ENCODE results near the gene ATP5F1E.
"Not testable (repeated sequence)": the region's sequence is repeated elsewhere in the genome, so short reads cannot be mapped to it uniquely, and the experiment has no call there.

ATP5F1E gene

DNA sequence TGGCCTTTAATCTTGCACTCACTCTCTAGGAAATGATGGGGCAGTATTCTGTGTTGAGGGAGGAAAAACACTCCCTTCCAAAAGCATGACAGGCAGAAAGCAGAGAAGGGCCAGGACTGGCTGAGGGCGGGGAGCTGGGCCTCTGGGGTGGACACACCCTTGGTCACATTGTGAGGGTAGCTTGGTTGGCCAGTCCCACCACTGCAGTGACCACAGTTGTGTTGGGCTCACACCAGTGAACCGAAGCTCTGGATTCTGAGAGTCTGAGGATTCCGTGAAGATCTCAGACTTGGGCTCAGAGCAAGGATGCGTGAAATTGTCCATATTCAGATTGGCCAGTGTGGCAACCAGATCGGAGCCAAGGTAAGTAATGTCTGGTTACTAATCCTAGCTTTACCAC is 12.9 kb downstream of the ATP5F1E start, which contains the start of gene TUBB1:
Gene TUBB1, plus strand, starts transcription at position 213 of the 400 bp plus-strand sequence. Its CDS starts 94 bp downstream, at position 307.
- DNase-seq (ENCODE audit: low spot score) = no peak

DNA sequence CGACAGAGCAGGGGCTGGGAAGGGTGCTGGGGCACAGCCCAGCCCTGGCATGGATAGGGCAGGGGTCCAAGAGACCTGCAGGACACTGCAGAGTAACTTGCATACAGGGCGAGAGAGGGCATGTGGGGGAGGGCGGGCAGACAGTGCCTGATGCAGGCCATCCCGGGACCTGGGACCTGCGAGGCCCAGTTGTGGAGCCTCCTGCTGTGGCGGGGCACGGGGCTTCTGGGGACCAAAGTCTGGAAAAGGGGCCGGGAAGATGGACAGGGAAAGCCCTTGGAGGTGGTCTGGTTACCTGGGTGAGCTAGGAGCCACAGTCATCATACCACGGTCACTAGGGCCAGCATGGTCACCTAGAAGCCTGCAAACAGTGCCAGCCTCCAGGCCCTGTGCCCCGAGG is 13.3 kb downstream of the ATP5F1E start:
- DNase-seq (ENCODE audit: low spot score) = no peak

DNA sequence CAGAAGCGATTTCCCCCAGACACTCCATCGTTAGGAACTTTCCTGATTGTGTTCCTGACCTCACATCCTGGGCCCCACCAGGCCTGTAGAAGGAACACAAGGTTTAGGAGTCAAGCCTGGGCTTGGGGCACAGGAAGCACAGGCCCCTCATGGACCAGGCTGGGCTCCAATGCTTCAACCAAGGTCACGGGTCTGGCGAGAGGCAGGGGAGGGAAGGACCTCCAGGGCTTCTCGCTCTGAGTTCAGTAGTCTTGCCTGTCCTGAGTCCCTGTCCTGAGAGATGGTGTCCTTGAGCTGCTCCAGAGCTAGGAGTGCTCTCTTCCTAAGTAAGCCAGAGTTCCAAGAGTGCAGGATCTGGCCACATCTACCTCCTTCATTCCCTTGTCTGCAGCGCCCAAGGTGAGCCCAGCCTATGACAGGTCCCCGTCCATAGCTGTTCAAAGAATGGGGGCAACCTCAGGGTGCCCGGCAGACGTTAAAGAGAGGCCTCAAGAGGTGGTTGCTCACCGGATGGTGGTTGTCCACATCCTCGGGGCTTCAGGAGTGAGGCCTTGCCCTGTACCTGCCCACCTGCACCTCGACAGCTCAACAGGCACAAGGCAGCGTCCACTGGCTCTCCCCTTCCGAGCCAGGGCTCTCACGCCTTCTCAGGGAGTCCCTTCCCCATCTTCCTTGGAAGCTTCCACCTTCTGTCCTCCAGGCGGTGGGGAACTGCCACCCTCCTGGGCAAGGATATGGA is 14.5 kb downstream of the ATP5F1E start:
- DNase-seq (ENCODE audit: low spot score) = no peak

DNA sequence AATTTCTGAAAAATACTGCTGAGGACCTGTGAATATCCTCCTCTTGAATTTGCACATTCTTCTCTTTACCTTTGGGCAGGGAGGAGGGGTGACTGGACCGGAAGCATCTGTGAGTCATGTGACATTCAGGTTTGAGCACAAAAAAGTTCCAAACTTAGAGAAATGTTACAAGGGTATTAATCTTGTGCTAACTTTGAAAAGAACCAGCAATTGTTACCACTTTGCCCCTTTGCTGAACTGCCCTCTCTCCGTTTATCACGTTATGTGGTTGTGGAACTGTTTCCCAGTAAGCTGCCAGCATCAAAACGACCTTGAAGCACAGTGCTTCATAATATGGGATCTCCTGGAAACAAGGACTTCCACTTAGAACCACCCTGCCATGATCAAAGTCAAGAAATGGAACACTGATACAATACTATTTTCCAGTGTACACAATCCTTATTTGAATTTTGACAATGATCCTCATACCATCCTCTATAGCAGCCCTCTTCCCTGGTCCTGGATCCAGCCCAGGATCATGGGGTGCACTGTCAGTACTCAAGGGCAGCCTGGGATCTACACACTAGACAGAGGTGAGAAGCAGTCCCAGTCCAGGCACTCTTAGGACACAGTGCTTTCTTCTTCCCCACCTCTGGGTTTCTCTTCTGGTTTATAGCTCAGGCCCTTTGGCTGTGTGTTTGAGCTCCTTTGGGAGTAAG is 15.2 kb downstream of the ATP5F1E start:
- no peak for DNase-seq (ENCODE audit: low spot score)

DNA sequence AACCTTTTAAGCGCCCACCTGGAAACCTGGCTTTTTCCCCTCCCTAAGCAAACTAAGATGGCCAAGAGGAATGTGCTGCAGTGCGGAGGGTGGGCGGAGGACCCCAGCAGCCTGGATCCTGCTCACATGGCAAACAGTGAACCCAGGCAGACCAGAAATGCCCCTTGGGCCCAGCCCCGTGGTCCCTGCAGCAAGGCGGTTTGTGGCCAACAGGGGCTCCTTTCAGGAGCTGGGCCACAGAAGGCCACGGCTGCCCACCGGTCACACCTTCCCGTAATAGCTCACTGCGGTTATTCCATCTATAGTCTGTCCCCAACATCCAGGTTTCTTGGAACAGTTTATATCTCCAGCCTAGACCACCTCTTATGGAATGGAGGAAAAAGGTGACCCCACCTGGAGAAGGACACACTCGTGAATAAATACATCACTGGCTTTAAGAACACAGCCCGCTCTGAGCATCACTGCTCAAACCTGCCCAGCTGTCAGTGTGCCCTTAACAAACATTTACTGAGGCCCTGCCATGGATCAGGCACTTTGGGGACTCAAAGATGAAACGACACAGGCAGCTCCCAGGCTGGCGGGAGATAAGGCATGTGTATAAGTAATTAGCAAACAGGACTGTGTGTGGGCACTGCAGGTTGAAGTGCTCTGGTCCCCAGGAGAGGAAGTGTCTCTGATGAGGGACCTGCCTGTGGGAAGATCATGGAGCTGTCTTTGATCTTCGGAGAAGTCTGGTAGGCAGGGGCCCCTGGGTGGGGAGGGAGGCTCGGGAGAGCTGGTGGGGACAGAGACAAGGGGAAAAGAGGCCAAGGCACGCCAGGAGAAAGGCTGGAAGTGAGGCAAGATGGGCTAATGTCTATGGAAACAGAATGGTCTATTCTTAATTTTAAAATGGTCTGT is 16.1 kb downstream of the ATP5F1E start:
- DNase-seq (ENCODE audit: low spot score) = no peak

DNA sequence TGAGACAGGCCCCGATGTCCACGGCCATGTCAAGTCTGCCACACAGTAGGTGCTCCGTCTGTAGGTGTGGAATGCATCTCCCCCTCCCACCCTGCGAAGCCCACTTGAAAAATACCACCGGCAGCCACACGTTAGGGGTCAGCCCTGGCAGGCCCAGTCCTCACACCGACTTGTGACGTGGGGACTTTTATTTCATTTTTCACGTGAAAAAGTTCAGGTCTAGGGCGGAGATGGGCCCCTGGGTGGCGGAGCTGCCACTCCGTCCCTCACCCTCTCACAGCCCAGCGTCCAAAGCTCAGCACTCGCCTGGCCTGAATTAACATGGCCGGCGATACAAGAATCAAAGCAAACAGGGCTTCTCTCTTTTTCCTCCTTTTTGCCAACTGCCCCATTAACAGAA is 16.7 kb downstream of the ATP5F1E start:
- DNase-seq (ENCODE audit: low spot score) = no peak

DNA sequence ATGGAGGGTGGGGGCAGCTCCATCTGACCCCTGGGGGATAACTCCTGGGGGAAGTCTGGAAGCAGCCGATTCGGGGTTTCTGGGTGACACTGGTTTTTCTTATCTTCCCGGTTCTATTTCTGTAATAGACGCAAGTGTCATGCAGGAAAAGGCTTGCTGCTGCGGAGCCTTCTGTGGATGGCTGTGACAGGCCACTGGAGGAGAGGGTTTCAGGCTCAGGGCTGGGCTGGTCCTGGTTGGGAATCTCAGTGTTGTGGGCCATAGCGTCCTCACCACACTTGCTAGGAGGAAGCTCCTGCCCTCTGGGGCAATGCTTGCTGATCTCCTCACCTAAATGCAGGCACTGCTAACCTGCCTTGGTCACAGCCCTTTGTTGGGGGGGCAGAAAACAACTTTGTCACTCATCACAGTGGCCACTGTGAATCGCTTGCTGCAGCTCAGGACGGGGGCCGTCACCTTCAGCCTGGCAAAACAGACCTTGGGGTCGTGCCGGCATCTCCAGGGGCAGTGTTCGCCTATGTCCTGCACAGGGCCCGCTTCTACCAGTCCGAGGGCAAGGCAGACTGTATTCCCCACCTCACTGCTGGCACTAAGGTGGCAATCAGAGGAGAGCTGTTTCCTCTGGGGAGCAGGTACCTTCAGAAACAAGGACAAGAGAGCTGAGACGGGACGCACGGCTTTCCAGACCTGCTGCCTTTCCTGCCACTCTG is 17.3 kb downstream of the ATP5F1E start:
- DNase-seq (ENCODE audit: low spot score) = no peak

DNA sequence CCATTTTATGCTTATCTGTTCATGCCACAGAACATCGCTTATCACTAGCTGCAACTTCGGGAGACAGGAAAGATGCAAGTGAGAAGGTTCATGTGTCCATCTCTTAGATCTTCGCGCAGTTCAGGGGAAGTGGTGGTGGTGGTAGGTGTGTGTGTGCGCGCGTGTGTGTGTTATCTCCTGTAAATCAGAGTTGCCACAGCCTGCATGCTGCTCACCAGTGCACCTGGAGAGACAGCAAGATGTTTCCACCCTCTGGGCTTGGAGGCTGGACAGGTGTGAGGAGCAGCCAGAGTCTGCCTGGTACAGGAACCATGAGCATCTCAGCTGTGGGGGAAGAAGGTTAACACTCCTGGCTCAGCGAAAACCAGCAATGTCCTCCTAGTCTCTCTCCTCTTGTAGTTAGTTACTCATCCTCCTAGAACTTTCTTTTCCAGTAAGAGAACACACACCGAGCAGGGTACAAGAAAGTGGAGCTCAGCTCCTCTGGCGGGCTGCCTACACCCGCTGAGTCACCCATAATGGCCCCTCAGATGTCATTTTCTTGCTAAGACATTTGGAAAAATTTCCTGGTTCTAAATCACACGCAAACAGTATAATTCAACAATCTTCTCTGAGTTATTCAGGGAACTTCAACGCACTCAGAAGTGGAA is 18.1 kb downstream of the ATP5F1E start:
- DNase-seq (ENCODE audit: low spot score) = peak; percentile 56

DNA sequence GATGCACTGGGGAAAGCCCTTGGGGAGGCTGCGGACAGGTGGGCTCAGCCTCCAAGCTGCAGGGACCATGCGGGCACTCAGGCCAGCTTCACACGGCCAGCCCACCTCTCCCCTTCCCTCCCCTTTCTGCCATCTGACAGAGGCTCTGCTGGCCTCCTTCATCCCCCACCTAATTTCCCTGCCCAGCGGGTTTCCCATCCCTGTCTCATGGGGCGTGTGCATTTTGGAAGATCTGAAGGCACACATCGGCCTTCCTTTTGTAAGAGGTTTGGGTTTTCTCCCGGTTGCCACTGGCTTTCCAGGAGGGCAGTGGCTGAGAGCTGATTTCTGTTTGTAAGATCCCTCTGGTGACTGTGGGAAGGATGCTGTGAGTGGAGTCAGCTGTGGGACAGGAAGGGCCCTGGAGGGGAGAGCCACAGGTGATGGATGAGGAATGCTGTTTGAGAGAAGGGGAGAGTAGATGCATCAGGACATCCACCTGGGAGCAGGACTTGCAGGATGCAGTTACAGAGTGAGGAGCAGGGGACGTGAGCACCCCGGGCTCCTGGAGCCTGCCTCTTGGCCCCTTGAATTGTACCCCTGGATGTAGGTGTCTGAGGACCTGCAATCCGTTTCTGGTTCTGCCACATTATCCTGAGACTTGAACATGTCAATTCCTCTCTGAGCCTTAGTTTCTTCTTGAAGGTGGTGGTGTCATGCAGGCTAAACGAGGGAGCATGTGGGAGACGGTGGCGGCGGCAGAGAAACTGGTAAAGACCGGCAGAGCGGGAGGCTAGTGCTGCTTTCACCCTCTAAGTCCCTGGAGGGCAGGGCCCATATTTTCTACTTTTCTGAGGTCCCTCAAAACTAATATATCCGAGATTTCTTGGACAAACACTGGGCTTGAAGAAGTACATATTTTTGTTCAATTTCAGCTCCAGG is 18.8 kb downstream of the ATP5F1E start:
- DNase-seq (ENCODE audit: low spot score) = no peak

DNA sequence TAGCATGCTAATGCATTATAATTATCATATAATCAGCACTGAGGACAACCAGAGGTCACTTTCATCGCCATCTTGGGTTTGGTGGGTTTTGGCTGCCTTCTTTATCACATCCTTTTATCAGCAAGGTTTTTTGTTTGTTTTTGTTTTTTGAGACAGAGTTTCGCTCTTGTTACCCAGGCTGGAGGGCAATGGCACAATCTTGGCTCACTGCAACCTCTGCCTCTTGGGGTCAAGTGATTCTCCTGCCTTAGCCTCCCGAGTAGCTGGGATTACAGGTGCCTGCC is 20.3 kb downstream of the ATP5F1E start:
- DNase-seq (ENCODE audit: low spot score) = not testable (repeated sequence)

DNA sequence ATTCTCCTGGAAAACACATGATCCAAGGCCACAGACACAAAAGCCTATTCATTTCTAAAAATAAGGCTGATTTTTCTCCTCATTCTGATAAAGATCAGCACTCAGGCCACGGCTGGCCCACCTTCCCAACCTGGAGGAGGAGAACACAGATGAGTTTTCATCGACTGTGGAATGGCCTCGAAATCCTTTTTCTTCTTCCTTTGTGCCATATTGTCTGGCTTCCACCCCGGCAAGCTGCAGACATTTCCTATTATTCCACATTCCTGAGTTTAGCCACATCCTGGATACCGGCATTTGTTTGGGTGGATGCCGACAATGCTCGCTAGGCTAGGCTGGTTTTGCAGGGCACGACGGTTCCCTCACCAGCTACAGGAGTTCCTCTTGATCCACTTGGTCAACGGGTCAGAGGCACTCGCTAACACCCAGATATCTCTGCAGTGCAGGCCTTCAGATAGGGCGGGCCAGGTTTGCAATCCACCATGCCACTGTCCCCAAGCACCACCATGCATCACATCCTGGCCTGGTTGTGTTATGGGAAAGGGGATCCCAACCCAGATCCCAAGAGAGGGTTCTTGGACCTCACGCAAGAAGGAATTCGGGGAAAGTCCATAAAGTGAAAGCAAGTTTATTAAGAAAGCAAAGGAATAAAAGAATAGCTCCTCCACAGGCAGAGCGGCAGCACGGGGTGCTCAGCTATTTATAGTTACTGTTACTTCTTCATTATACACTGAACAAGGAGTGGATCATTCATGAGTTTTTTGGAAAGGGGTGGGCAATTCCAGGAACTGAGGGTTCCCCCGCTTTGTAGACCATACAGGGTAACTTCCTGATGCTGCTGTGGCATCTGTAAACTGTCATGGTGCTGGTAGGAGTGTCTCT is 20.9 kb downstream of the ATP5F1E start:
- DNase-seq (ENCODE audit: low spot score) = peak; percentile 94

DNA sequence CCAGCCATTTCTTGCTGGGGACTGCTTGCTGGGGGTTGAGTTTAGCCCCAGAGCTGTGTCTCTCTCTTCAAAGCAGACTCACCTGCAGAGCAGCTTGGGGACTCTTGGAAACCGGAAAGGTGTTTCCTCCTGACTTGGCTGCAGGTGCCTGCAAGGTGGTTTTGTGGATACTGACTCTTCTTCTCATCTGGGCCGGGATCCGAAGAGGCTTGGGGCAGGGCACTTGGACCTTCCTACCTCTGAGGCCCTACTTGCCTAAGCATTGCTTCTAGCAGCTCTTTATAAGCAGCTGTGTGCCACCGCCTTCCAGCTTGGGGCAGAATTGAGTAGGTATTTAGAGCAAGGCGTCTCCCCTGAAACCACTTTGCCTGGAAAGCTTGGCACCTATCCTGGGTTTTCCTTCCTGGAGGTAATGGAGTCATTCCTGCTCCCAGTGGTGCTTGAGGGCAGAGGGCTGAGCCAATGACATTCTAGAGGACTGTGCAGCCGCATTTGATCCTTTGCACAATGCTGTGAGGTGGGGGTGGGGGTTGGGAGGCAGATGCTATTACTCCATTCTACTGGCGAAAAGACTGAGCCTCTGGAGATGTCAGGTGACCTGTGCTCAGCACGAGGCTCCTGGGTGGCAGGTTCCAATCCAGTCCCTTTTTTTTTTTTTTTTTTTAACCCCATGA is 21.7 kb downstream of the ATP5F1E start:
- no peak for DNase-seq (ENCODE audit: low spot score)

DNA sequence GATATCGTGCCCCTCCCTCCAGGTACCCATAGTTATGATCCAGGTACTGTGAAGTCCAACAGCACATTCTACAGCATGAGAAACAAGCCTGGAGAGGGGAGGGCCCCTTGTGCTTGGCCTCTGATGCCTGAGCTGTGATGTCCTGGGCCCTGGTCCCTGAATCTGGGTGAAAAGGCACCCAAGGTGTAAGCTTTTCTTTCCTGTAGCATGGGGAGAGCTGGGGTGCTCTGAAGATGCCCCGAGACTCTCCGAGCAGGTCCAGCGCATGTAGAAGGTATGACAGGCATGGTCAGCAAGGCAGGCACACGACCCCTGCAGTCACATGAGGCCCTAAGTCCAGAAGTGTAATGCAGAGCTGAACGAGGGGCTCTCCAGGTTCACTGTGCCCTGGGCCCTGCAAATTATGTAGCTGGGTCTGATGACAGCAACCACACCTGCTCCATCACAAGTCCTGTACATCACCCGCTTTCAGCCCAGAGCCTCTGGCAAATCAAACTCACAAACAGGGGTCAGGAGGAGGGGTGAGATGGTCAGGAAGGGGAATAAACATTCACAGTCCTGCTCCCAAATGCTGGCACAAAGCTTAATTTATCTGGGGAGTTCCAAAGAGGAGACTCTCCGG is 23.3 kb downstream of the ATP5F1E start:
- no peak for DNase-seq (ENCODE audit: low spot score)

DNA sequence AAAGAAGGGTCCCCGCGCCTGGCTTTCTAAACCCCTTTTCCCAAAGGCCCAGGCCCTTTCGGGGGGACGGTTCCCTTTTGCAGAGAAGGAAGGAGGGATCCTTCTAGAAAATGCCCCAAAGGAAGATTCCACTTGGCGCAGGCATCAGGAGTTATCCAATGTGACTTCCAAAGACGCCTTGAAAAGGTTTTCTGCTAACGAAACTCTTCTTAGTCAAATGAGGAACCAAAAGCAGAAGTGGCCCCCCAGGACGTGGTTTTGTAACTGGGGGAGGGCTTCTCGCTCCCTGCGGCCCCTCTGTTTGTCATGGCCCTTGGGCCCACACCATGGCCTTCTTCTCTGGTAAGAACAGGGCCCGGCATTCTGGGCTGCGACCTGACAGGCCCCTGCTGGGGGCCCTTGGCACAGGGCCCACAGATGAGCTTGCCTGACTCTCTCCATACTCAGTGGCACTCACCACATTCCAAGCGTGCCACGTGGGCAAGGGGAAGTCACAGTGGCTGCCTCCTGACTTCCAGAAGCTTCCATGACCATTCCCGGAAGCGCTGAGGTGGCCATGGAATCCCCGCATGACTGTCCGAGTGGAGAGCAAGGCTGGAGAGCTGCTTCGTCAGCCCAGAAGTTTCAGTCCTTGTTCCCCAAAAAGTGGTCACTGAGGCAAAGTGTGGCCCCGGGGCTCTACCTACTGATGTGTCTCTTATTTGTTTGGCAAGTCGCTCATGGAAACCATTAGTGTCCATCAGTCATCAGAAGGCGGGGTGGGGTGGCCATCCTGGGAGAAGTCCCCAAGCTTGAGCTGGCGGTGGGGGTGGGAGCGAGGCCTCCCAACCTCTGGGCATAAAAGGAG is 24.2 kb downstream of the ATP5F1E start:
- DNase-seq (ENCODE audit: low spot score) = no peak

DNA sequence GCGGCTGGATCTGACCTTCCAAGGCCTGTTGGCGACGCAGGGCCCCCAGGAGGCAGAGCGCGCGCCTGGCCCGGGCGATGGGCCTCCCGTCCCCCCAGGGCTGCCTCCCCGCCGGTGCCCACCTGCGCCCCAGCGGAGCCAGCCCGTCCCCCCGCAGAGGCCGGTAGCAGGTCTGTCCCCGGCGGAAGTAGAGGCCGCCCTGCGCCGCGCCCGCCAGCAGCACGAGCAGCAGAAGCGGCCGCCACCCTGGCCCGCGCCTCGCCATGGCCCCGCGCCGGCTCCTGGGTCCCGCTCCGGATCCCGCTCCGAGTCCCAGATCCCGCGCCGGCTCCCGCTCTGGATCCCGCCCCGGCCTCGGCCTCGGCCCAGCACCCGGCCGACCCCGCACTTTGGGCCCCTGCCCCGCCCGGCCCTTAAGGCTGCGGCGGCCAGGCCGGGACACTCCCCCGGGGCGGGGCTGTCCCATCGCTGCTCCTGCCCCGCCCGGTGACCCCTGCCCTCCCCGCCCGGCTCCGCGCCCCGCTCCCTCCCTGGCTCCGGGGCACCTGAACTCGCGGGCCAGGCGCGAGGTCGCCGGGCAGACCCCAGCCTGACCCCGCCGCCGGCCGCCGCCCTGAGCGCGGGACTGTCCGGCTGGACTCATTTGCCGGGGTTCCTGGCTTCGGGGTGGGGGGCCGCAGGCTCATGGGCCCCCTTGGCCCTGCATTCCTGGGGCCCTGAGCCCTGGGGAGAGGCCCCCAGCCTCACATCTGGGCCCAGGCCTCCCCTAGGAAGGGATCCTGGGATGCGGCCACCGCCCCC is 25.1 kb downstream of the ATP5F1E start, which contains the start of gene CTSZ:
Gene CTSZ, minus strand, starts transcription at position 391 of the 801 bp plus-strand sequence. Its CDS starts 126 bp downstream, at position 265.
- DNase-seq (ENCODE audit: low spot score) = peak; percentile 80

DNA sequence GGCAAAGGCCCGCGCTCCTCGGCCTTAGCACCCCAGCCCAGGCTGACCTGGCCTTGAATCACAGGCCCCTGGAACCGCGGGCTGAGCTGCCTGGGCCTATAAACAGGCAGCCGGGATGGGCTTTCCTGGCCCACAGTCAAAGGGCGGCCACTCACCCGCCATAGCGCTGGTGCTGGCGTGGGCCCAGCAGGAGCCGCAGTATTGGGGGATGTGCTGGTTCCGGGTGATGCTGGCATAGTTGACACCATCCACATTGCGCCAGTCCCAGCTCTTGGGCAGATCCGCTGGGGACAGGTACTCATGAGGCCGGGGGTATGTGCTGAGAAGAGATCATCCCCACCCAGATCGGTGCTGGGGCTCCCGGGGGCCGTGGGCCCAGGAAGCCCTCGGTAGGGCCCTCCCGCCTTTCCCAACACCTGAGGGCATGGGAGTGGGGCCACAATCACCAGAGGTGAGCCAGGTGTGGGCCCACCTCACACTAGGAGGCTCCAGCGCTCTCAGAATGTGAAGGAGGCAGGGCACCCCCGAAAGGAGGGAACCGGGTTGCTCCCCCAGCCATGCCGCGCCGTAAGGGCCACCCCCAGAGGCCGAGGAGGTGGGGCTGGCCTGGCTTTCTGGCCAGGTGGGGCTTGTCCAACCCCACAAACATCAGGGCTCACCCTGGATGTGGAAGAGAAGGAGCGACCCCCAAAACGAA is 25.8 kb downstream of the ATP5F1E start:
- peak; percentile 75 for DNase-seq (ENCODE audit: low spot score)

Data from hepatic stellate cell (primary cell).